Stimulated activated CD8-positive, alpha-beta memory T cell treated with anti-CD3 and anti-CD28 coated beads, Interleukin-4, amount 100 ng/mL, for 4 hours (primary cell): ENCODE measurements around the gene ZDHHC21.
A peak's percentile ranks its signal among the peaks of the same experiment; 100 is the strongest.

Source experiments
- DNase-seq, 2 donors: peaks; one replicate each; pipeline ENCODE4 v3.0.0-alpha.2; 2020; ENCODE audit warnings: low read depth in 2 of 2, low spot score in 1 of 2

ZDHHC21 gene, protein sequence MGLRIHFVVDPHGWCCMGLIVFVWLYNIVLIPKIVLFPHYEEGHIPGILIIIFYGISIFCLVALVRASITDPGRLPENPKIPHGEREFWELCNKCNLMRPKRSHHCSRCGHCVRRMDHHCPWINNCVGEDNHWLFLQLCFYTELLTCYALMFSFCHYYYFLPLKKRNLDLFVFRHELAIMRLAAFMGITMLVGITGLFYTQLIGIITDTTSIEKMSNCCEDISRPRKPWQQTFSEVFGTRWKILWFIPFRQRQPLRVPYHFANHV

DNA sequence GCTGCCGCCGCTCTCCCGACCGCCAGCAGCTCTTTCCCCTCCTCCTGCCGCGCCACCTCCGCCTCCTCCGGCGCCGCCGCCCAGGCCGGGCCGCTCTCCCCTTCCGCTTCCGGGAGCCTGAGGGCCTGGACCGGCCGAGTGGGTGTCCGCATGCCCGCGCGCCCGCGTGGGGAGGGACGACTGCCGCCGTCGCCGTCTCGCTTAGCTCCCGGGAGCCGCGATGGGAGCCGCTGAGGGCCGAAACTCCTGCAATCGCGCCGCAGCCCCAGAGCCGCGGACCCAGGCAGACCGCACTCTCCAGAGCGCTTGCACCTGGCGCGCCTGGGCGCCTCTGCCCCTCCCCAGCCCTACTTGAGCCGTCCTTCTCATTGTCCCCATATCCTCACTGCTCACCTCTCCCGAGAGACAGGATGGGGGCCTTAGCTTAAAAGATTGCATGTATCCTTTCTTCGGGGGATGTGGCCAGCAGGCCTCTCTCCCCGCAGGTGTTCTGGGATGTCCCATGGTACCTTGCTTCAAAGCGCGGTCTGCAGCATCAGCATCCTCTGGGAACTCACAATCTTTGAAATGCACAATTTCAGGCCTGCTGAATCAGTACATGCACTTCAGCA lies at the start of gene ZDHHC21:
Gene ZDHHC21 (minus strand): TSS at position 182 of the 611 bp plus-strand sequence. CDS start 19,092 bp downstream, outside the sequence.
- peak; percentile 4 to 38 for DNase-seq

DNA sequence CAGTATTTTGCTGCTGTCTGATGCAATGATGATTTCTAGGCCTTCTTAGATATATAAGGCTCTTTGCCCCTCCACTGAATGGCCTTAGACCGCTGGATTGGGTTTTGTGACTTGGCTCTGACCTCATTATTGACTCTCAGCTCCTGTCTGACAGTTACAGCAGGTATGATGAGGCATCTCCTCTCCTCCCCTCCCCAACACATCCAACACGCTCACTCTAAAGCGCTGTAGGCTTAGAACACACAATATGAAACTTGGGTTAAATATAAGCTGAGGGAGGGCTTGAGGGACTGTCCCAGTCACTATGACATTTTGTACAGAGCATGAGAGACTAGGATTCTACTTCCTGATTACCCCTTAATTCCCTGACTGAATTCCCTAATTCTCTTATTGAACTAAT lies 48.1 kb upstream of the ZDHHC21 start:
- no peak for DNase-seq

DNA sequence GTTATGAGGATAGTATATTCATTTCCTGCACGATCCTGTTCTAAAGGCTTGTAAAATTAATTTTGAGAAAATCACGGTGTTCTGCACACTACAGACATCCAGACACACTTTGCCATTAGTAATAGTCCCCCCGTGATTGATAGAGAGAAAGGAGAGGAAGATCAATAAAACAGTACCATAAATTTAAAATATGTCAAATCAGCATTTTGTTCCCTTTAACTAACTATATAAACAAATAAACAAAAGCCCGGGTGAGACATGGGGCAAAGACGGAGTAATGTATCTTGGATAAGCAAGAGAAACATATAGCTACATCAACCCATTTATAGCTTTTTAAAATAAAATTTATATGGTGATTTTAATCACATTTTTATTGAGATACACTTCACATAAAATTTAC lies 39.9 kb upstream of the ZDHHC21 start:
- no peak for DNase-seq

DNA sequence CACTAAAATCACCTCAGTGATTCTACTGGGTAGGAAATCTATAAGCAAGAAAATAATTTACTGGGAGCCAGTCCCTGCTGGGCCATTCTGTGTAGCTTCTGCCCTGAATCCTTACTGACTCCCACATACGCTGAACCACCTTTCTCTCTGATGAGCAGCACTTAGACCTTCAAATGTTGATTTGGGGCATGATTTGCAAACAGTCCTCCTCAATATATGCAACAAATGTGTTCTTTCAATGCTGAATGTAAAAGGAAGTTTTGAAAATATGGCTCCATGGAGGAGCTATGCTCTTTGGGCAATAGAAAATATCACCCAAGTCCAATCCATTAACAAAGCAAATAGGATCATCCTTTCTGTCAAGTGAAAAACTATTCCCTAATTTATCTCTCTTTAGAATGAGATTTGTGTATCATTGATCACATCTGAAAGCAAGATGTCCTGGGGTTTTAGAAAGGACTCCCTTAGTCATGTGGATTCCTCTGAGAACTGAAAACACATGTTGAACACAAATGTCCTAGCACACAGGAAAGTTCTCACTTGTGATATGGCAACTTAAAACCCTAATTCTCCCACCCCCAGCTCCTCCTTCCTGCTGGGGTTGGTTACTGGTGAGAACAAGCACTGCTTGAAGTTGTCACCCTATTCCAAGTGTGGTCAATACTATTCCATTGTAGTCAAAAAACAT lies 38.2 kb upstream of the ZDHHC21 start:
- DNase-seq, result no peak

DNA sequence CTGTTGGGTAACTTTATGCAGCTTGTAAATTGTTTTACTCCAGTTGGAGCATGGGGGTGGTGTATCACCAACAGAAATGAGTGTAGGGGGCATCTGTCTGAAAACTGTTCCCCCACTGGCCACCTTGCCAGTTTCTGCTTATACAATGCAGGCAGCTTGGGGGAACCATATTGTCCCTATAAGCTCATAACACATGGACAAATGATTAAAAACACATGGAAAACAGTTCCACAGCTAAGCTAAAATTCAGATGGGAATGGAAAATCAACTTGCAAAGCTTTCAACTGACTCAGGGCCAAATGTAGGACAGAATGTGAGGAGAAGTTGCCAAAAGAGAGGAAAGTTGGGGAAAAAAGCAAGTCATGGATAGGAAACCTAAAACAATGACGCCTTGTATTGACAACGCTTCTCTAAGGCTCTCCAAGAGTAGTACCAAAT lies 37.2 kb upstream of the ZDHHC21 start:
- DNase-seq, result no peak

DNA sequence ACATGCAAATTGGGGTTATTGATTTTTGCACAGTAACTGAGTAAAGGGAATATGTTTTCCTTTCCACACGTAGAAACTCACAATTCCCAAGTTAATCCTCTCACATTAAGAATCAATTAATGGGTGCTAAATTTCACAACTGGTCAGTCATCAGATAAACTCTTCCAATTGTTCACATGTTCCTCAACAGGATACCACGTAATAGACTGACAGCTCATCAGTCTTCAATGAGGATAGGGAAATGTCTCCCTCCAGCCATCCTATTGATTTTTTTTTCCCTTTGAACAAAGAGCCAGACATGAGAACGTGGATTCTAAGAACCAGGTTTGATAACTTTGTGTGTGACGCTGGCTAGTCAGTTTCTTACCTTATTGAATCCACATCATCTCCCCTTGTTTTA lies 30.1 kb upstream of the ZDHHC21 start:
- DNase-seq, result no peak

DNA sequence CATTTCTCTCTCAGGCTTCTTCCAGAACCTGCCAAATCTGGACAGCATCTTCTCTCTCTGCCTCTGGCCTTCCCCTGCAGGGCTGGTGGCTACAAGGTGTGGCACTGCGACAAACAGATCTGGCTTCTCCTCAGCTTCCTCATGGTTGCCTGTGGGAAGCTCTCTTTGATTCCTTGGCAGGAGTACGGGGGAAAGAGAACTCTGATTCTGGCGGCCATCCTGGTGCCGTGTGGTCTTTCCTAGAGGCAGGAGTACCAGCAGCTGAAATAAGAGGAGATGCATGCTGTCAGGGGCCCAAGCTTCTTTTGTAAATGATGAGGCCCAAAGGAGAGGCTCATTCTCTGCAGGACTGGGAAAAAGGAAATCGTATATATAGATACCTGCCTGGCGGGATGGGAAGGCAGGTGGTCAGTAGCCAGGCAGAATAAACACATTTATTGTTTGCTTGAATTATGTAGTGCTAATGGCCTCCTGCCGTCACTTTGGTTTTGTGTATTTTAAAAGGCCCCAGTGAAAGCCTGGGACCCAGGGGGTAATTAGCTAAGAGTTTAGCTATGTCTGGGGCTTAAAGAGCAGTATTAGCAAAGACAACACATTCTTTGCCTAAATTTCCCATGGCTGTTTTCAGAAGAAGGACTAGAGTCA lies 29.3 kb upstream of the ZDHHC21 start, which contains the start of gene CER1:
Gene CER1 (minus strand): TSS at position 343 of the 645 bp plus-strand sequence. CDS start 61 bp downstream, at position 282.
- DNase-seq, result no peak

DNA sequence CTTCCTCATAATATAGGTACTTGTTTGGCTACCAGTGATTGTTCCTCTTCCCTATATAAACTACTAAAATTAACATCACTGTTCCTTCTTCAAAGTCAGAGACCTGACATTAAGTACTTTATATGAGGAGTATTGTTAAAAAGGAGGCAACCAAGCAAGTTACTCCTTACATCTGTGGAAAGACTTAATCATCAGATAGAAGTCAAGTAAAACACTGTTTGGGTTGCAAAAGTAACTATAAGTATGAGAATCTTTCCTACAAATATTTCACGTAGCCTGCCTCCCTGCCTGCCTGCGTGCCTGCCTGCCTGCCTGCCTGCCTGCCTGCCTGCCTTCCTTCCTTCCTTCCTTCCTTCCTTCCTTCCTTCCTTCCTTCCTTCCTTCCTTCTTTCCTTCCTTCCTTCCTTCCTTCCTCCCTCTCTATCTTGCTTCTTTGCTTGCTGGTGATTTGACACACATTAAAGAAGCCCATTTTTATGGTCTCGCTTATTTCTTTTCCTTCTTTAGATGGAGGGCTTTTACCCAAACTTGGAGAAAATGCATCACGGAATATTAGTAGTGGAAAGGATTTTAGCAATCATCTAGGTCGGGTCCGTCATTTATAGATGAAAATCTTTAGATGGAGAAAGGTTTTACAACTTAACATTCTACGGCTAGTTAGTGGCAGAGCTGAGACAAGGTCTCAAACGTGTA lies 26.1 kb upstream of the ZDHHC21 start:
- no peak for DNase-seq

DNA sequence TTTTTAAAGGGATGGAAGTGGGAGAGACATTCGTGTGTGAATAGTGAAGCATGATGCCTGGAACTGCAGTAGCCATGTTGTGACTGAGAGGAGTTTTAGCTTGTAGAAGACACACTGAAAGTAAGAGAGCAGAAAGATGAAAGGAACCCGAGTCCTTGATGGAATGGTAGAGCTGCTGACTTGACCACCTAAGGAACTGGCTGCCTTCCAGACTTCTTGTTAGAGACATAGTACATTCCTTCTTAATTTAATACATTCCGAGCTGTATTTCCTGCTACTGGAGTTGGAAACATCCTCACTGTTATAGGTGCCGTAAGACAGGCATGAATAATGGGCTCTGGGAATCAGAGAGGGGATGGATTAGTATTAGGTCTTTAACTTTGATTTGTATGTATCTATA lies 21.9 kb upstream of the ZDHHC21 start:
- DNase-seq, result no peak

DNA sequence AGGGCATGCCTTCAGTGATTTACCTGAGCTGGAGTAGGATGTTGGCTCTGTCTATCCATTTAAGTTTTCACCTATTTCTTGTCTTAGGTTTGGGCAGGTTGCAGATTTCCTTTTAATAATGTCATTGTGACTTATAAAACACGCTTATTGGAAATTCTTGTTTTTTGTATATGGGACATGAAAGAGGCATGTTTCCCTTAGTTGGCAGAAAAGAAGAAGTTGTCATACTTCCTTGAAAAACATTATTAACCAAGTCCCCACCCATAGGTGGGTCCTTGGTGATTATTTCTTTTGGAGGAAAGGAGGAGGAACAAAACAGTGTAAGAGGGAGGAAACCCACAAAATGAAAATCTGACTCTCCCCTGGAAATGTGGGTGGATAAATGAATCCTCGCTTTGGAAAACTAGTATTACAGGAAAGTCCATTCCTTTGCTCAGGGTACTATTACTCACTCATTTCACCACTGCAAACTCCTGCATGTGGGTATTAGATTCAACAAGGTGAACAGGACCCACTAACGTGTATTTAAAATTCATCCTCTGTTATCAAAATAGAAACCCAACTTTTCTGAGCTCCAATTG lies 20.0 kb upstream of the ZDHHC21 start:
- no peak for DNase-seq

DNA sequence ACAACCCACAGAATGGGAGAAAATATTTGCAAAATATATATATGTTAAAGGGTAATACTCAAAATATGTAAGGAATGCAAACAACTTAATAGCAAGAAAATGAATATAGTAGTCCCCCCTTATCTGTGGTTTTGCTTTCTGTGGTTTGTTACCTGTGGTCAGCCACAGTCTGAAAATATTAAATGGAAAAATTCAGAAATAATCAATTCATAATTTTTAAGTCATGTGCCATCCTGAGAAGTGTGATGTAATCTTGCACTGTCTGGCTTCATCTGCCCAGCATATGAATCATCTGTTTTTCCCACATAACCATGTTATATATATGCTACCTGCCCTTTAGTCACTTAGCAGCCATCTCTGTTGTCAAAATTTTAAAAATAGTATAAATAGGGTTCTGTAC lies 17.6 kb upstream of the ZDHHC21 start:
- DNase-seq, result no peak

DNA sequence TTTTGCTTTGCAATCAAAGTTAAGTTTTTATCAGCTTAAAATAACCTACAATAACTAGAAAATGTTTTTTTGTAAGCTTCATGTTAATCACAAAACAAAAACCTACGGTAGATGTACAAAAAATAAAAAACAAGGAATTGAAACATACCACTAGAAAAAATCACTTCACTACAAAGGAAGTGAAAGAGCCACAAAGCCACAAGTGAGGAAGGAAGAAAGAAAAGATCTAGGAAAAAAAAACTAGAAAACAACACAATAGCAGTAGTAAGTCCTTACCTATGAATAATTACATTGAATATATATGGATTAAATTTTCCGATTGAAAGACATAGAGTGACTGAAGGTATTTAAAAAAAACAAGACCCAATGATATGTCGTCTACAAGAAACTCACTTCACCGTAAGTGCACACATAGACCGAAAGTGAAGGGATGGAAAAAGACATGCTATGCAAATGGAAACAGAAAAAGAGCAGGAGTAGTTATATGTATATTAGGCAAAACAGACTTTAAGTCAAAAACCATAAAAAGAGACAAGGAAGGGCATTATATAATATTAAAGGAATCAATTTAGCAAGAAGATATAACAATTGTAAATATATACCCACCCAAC lies 13.4 kb upstream of the ZDHHC21 start:
- DNase-seq, result no peak

DNA sequence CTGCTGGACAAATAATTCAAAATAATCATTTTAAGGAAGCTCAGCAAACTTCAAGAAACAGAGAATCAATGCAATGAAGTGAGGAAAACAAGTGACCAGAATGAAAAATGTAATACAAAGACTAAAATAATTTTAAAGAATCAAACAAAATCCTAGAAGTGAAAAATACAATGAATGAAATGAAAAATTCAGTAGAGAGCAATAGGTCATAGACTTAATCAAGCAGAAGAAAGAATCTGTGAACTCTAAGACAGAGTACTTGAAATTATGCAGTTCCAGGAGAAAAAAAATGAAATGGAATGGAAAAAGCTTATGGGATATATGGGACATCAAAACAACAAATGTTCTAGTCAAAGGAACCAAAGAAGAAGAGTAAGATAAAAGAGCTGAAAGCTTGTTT lies 11.8 kb upstream of the ZDHHC21 start:
- no peak for DNase-seq

DNA sequence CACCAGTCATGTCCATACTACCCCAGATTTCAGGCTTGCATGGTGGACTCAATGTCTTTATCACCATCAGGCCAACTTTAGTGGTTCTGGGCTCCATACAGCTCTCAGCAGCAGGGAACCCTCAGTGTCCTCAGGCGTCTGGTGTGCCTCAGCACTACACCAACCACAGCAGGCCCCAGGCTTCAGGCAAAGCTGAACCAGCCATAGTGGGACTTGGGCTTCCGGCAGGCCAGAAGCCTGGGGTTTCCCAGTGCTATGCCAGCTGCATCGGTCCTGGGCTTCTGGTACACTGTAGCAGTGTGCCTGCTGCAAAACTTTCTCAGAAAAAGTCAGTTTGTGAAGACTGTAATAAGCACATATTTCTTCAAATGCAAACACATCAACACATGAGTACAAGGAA lies 11.0 kb upstream of the ZDHHC21 start:
- no peak for DNase-seq

DNA sequence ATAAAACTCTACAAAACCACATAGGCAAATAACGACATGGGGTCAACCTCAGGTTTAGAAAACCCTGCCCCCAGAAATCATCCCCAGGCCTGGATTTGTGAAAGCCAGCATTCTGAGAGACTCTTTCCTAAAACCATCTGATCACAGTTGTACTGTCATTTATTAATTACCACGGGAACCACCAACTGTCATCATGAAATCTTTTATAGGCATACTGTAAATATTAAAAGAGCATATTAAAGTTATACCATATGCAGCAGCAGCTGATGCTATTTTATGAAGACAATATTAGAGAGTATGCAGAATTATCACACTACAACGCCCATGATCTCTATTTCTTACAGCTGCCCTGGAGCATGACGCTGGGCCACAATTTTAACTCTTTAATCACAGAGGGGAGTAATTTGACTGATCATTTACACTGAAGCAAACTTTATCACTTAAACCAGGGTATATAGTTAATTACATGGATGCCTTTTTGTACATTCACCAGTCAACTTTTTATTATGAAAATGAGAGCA lies 9.0 kb upstream of the ZDHHC21 start:
- DNase-seq, result no peak

DNA sequence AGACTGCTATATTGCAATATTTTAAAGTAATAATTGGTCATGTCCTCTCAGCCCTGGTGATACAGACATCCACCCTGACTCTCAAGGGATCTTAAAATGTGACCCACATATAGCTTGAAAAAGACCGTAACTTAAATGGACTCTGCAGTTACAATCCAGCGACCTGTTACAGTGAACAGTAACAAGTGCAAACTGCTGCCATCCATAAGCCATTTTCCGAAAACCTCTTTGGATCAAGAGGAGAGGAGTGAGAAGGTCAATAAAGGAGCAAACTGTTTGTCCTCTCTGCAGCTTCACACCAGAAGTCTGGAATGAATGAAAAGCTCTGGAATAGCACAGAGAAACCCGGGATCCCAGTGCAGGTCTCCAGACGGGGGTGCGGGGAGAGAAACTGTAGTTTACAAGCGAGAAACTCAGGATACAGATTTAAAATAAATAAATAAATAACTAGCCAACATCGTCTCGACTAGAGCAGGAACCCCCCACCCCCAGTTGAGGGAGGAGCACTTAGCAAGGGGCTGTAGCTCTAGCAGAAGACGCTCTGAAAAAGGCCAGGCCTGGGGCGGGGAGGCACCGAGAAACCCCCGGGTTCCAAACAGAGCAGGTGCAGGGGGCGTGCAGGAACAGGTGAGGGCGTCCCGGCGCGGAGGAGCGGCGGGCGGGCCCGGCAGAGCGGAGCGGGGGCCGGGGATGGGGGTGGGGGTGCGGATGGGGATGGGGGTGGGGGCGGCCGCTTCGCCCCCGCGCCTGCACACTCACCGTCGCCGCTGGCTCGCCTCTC lies 572 bp downstream of the ZDHHC21 start:
- peak in 1 of 2 donors; percentile 11 for DNase-seq

DNA sequence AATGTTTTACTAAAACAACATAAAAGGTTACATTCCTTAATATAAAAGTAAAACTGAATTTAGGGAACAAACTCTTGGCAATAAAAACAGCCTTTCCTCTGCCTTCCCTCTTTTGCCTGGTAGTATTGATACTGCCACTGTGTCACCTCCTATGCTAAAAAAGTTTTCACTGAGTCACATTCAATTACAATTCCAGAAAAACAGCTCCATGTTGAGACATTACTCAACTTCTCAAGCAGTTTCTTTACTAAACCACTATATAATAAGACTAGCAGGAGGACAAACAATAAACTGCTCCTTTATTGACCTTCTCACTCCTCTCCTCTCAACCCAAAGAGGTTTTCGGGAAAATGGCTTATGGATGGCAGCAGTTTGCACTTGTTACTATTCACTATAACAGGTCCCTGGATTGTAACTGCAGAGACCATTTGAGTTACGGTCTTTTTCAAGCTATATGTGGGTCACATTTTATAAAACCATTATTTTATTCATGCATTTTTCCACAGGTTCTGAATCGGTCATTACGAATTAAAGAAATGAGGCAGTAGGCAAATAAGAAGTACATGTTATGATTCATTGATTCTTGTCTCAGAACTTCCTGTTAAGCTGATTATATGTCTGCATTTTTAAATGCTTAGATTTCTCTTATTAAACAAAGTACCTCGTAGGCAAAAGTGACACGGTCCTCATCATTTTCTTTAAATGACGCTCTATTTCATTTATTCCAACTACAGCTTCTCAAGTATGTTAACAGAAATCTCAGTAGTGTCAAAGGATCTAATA lies 2.1 kb downstream of the ZDHHC21 start:
- no peak for DNase-seq

DNA sequence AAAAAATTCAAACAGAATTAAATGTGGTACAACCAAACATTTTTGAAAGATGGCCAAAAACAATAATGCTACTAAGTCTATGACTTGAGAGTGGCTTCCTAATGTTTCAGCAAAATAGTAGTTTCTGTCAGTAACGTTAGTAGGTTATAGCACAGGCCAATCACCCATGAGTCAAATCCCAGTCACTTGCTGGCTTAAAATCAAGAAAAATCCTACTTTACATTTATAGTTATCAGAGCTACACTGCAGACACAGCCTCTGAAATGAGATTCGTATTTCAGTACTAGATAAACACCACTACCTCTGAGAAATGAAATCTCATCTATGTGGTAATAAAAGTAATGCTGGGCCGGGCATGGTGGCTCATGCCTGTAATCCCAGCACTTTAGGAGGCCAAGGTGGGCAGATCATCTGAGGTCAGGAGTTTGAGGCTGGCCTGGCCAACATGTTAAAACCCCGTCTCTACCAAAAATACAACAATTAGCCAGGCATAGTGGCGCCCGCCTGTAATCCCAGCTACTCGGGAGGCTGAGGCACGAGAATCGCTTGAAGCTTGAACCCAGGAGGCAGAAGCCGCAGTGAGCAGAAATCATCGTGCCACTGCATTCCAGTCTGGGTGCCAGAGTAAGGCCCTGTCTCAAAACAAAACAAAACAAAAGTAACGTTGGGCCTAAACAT lies 6.1 kb downstream of the ZDHHC21 start:
- DNase-seq, result no peak
